Measurements from ENCODE around the gene ZFAND3.
"Not testable (repeated sequence)": the region's sequence is repeated elsewhere in the genome, so short reads cannot be mapped to it uniquely, and the experiment has no call there.

- not testable (repeated sequence) for TF ChIP-seq POLR2AphosphoS5, CTCF, EP300, POLR2A (IDR thresholded peaks at IDR 0.05)
Measured at GRCh38 chr6:37893734-37894133, 74.2 kb downstream of the ZFAND3 start.

All from stomach (tissue), 4 donors.